ENCODE results near the gene SLX4IP. TPM values are rescaled to one million over a fixed set of nuclear protein-coding genes. Genes with fewer than 3 reads are reported as not detected.

SLX4IP gene
- total RNA-seq, 1 experiment from 2014 or later, result 1.7 TPM

- no peak for DNase-seq
- H3K9me3 ChIP-seq, result no peaks in the 10 kb centered on the region
- H3K27me3 ChIP-seq, result no peaks in the 10 kb centered on the region
- no peak overlapping the region for H3K4me3 ChIP-seq
- no peaks in the 10 kb centered on the region for H3K36me3 ChIP-seq
Measured at GRCh38 chr20:10558635-10559187, 123.6 kb downstream of the SLX4IP start.

DNA sequence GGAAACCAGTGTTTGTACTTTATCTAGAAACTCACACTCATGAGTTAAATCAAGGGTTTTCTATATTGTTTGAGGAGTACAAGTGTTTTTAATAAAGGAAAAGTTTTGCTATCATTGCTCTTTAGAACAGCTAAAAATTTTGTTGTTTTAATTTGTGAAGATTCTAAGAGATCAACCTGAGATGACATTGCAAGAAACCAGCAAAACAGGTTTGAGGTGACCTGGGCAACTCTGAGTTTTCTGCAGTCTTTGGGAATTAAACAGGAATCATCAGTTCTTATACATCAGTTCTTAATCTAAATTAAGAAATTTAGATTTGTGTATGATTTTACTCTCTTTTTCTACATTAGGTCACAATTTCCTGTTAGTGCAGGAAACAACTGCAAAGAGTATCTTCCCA lies 124.2 kb downstream of the SLX4IP start:
- Histone ChIP-seq H3K4me3 (no peak overlapping the region), H3K36me3 (no peaks in the 10 kb centered on the region), H3K9me3 (no peaks in the 10 kb centered on the region), H3K27me3 (no peaks in the 10 kb centered on the region)
- DNase-seq, result no peak

- Histone ChIP-seq H3K9me3 (no peaks in the 10 kb centered on the region), H3K4me3 (no peak overlapping the region), H3K36me3 (no peaks in the 10 kb centered on the region), H3K27me3 (no peaks in the 10 kb centered on the region)
- DNase-seq, result no peak
Measured at GRCh38 chr20:10560686-10561085, 125.6 kb downstream of the SLX4IP start.

GRCh38 chr20:10561302-10561701 lies 126.2 kb downstream of the SLX4IP start:
- H3K9me3 ChIP-seq, result no peaks in the 10 kb centered on the region
- no peak overlapping the region for H3K4me3 ChIP-seq
- DNase-seq, result no peak
- no peaks in the 10 kb centered on the region for H3K36me3 ChIP-seq
- no peaks in the 10 kb centered on the region for H3K27me3 ChIP-seq

DNA sequence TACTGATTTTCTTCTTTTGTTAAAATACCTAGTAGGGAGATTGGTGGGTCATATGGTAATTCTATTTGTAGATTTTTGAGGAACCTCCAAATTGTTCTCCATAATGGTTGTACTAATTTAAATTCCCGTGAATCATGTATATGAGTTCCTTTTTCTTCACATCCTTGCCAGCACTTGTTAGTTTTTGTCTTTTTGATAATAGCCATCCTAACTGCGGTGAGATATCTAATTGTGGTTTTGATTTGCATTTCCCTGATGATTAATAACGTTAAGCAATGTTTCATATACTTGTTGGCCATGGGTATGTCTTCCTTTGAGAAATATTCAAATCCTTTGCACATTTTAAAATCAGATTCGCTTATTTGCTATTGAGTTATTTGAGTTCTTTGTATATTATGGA lies 127.8 kb downstream of the SLX4IP start:
- DNase-seq, result no peak
- Histone ChIP-seq H3K36me3 (no peaks in the 10 kb centered on the region), H3K9me3 (no peaks in the 10 kb centered on the region), H3K4me3 (no peak overlapping the region), H3K27me3 (no peaks in the 10 kb centered on the region)

DNA sequence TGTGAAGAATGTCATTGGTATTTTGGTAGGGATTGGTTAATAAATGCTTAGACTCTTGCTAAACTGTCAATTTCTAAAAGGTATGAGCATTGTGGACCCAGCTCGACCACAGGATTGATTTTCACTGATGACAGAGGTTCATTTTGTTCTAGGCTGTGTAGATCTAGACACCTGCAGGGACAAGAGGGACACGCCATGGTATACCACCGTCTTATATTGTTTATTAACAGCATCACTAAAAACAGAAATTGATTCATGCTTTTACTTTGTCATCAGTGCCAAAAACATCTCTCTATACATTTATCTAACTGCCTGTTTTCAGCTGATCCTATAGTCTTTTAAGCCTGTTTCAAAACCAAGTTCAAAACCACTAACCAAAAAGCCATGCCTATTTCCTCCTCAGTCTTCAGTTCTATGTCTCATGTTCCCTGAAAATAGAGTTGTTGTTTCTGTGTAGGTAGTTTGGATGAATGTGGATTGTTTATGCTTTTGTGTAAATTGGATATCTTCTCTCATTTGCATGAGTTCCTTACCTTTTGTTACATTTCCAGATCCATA lies 128.9 kb downstream of the SLX4IP start:
- H3K36me3 ChIP-seq, result no peaks in the 10 kb centered on the region
- no peaks in the 10 kb centered on the region for H3K27me3 ChIP-seq
- no peak overlapping the region for H3K4me3 ChIP-seq
- H3K9me3 ChIP-seq, result no peaks in the 10 kb centered on the region
- no peak for DNase-seq

DNA sequence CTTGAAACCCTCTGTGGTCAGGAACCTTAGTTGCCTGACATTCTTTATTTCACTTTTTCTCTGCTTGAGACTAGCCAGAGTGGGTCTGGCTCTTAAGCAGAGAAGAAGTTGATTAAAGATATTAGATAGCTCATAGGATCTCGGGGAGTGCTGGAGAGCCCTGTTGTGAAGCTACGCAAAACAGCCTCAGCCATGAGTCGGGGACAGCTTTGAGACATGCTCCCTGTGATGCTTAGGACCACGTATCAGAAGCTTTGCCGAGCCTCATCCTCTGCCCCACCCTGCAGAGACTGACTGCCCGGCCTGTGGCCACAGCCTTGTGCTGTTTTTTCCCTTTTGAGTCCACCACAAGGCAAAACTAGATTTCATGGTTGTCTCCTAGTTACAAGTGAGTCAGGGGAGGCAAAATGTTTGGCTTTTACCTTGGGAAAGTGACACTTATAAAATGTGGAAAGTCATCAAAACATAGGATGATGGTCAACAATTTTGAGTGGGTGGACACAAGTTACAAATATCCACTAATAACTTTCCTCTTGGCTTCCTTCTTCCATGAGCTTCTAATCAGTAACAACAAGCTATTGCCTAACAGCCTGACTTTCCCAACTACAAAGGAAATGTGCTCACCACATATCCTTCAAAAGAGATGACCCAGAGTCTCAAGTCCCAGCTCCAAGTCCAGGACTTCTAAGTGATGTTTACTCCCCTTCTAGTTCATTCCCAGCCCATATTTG lies 130.3 kb downstream of the SLX4IP start:
- Histone ChIP-seq H3K4me3 (no peak overlapping the region), H3K36me3 (no peaks in the 10 kb centered on the region), H3K9me3 (no peaks in the 10 kb centered on the region), H3K27me3 (no peaks in the 10 kb centered on the region)
- DNase-seq, result no peak

DNA sequence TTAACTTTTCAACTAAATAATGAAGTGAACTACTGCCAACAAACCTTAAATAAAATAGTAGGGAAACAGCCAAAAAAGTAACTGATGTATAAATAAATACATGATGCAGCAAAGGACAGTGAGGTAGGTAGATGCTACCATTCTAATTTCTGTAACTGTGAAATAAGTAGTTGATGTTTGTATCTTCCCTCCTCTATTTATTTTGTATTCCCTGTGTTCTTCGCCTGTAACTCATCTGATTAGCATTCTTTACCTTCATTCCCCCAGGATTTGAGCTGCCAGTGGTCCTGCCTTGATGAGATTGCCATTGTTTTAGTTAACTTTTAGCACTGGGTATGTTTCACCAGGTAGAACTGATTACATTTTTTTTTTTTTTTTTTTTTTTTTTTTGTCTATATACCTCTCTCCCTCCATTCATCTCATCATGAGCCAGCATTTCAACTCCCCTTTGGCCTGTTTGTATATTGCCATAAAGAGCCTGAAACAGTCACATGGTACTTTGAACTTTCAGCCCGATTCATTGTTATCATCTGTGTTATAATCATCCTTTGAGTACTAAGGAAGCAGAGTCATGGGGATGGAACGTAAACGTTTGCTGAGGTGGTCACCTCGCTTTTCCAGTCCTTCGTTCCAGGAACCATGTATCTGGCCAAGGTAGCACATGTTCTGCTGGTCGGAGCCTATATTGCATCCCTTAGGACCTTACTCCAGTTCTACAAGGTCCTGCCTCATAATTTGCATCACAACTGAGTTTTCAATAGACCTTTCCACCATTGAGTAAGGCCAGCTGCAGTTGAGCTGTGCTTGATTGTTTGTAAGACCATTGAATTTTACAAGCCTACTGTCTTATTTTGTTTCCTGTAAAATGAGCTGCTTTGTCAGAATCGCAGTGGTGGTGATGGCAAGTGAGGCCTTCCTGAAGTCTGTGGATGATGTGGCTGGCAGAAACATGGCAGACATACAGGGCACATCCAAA lies 131.1 kb downstream of the SLX4IP start:
- no peak for DNase-seq
- Histone ChIP-seq H3K27me3 (no peaks in the 10 kb centered on the region), H3K9me3 (no peaks in the 10 kb centered on the region), H3K4me3 (no peak overlapping the region), H3K36me3 (no peaks in the 10 kb centered on the region)

GRCh38 chr20:10568032-10568431 lies 132.9 kb downstream of the SLX4IP start:
- no peaks in the 10 kb centered on the region for H3K9me3 ChIP-seq
- no peak overlapping the region for H3K4me3 ChIP-seq
- H3K36me3 ChIP-seq, result no peaks in the 10 kb centered on the region
- no peaks in the 10 kb centered on the region for H3K27me3 ChIP-seq
- no peak for DNase-seq

GRCh38 chr20:10571313-10571815 lies 136.3 kb downstream of the SLX4IP start:
- no peaks in the 10 kb centered on the region for H3K9me3 ChIP-seq
- no peaks in the 10 kb centered on the region for H3K27me3 ChIP-seq
- no peak for DNase-seq
- no peak overlapping the region for H3K4me3 ChIP-seq
- no peaks in the 10 kb centered on the region for H3K36me3 ChIP-seq

DNA sequence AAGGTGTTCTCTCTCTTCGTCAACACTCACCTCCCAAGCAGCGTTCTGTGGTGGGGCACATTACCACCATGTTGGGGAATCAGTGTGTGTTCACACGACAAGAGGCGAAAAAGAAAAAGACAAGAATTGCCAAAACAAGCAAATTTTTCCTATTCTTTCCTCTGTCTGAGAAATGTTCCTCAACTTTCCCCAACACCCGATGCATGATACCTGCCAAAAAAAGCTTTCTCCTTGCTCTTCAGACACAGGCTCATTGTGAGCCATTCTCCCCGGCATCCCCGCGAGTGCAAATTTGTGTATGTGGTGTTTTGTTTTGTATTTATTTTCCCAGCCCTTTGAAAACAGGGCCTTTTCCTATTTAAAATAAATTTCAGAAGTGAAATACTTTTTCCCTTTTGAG lies 137.7 kb downstream of the SLX4IP start:
- no peak for DNase-seq
- Histone ChIP-seq H3K36me3 (no peaks in the 10 kb centered on the region), H3K27me3 (no peaks in the 10 kb centered on the region), H3K4me3 (no peak overlapping the region), H3K9me3 (no peaks in the 10 kb centered on the region)

- H3K27me3 ChIP-seq, result no peaks in the 10 kb centered on the region
- DNase-seq, result no peak
Measured at GRCh38 chr20:10573273-10573950, 138.3 kb downstream of the SLX4IP start.

GRCh38 chr20:10573951-10574339 lies 138.8 kb downstream of the SLX4IP start:
- H3K9me3 ChIP-seq, result no peaks in the 10 kb centered on the region
- H3K4me3 ChIP-seq, result no peak overlapping the region
- no peak for DNase-seq
- no peaks in the 10 kb centered on the region for H3K27me3 ChIP-seq
- no peaks in the 10 kb centered on the region for H3K36me3 ChIP-seq

More at GRCh38 chr20:10573273-10573950, 138.3 kb downstream of the SLX4IP start:
- H3K4me3 ChIP-seq, result no peak overlapping the region
- no peaks in the 10 kb centered on the region for H3K9me3 ChIP-seq
- H3K36me3 ChIP-seq, result no peaks in the 10 kb centered on the region

GRCh38 chr20:10576411-10577090 lies 141.4 kb downstream of the SLX4IP start:
- no peaks in the 10 kb centered on the region for H3K27me3 ChIP-seq
- no peaks in the 10 kb centered on the region for H3K36me3 ChIP-seq
- no peak overlapping the region for H3K4me3 ChIP-seq
- no peaks in the 10 kb centered on the region for H3K9me3 ChIP-seq
- DNase-seq, result no peak

DNA sequence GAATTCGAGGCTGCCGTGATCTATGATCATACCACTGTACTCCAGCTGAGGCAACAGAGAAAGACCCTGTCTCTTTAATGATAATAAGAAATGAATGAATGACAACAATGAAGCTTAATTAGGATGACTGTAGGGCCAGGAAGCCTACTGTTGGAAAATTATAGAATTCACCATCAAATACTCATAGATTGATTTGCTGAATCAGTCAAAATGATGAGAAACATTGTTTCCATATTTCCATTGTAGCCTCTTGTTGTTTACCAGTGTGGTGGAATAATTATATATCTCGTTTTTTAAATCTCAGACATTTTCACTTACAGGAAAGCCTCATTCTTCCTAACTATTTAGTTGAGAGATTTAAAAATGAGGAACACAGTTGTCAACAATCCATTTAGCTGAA lies 142.5 kb downstream of the SLX4IP start:
- Histone ChIP-seq H3K36me3 (no peaks in the 10 kb centered on the region), H3K9me3 (no peaks in the 10 kb centered on the region), H3K27me3 (no peaks in the 10 kb centered on the region), H3K4me3 (no peak overlapping the region)
- no peak for DNase-seq

GRCh38 chr20:10578607-10579006 lies 143.5 kb downstream of the SLX4IP start:
- Histone ChIP-seq H3K4me3 (no peak overlapping the region), H3K9me3 (no peaks in the 10 kb centered on the region), H3K36me3 (no peaks in the 10 kb centered on the region), H3K27me3 (no peaks in the 10 kb centered on the region)
- no peak for DNase-seq

All from MG63 (cell line).